GM19240 (cell line): ENCODE results near the gene NXN.
"Not testable (repeated sequence)": the region's sequence is repeated elsewhere in the genome, so short reads cannot be mapped to it uniquely, and the experiment has no call there.

Experiments
- DNase-seq: peaks from one replicate; pipeline ENCODE4 v3.0.0; 2011; ENCODE audit warnings: low spot score; ENCODE audit not compliant: insufficient read length

NXN gene

GRCh38 chr17:778096-778495 is 201.5 kb downstream of the NXN start:
- DNase-seq, result no peak

GRCh38 chr17:774313-774584 is 205.3 kb downstream of the NXN start:
- no peak for DNase-seq

GRCh38 chr17:773467-774312 is 205.9 kb downstream of the NXN start:
- no peak for DNase-seq

GRCh38 chr17:773016-773415 is 206.6 kb downstream of the NXN start:
- no peak for DNase-seq

- DNase-seq, result no peak
These were observed 212.5 kb downstream of the NXN start for GRCh38 chr17:767076-767475.

- DNase-seq, result no peak
These were observed 219.2 kb downstream of the NXN start for GRCh38 chr17:760371-760770.

GRCh38 chr17:759964-760363 is 219.6 kb downstream of the NXN start:
- no peak for DNase-seq

GRCh38 chr17:756010-756567 is 223.5 kb downstream of the NXN start:
- not testable (repeated sequence) for DNase-seq

- not testable (repeated sequence) for DNase-seq
These were observed 224.1 kb downstream of the NXN start for GRCh38 chr17:755319-755961.

- no peak for DNase-seq
These were observed 226.2 kb downstream of the NXN start for GRCh38 chr17:753418-753817.

GRCh38 chr17:752620-753219 is 226.9 kb downstream of the NXN start:
- DNase-seq, result no peak

GRCh38 chr17:752002-752619 is 227.5 kb downstream of the NXN start, which contains the start of gene GEMIN4:
GEMIN4 (minus strand) TSS chr17:752264; CDS start chr17:752142, 122 bp downstream.
- DNase-seq, result peak; percentile 89

- DNase-seq, result no peak
These were observed 228.1 kb downstream of the NXN start for GRCh38 chr17:751269-752001.

- no peak for DNase-seq
These were observed 229.0 kb downstream of the NXN start for GRCh38 chr17:750431-751037.

GRCh38 chr17:749359-749758 is 230.2 kb downstream of the NXN start:
- not testable (repeated sequence) for DNase-seq
